Tibial nerve (tissue), 4 donors: ENCODE results near the gene RUNX3. TPM values are rescaled to one million over a fixed set of nuclear protein-coding genes. Genes with fewer than 3 reads are reported as not detected.

Experiments
- DNase-seq, 2 donors: peaks; one replicate each; pipeline ENCODE4 v3.0.0-alpha.2; 2019; ENCODE audit warnings: low spot score in 2 of 2
- H3K27ac ChIP-seq, 4 donors: fragments of 200-600 bp; sonication (generic) in 3 of 4; one replicate each; pipeline ENCODE4 v1.5.1; 2017 to 2019; ENCODE audit warnings: mild to moderate bottlenecking in 1 of 4
- H3K27me3 ChIP-seq, 2 donors: fragments of 200-600 bp; sonication (generic) in 1 of 2; one replicate each; pipeline versions ENCODE4 v1.5.1 to v1.6.0; 2017 to 2019
- H3K36me3 ChIP-seq, 3 donors: fragments of 200-600 bp; sonication (generic); one replicate each; pipeline ENCODE4 v1.5.1; 2018 to 2019
- H3K4me1 ChIP-seq, 4 donors: fragments of 200-600 bp; sonication (generic) in 3 of 4; one replicate each; pipeline ENCODE4 v1.5.1; 2017 to 2019
- H3K4me3 ChIP-seq, 4 donors: fragments of 200-600 bp; sonication (generic) in 3 of 4; one replicate each; pipeline ENCODE4 v1.5.1; 2017 to 2019; ENCODE audit warnings: mild to moderate bottlenecking in 1 of 4, moderate library complexity in 1 of 4
- H3K9me3 ChIP-seq, 4 donors: fragments of 200-600 bp; sonication (generic) in 3 of 4; one replicate each; pipeline ENCODE4 v1.5.1; 2017 to 2019
- CTCF ChIP-seq, 5 experiments: fragments of 200-600 bp in 3 of 5; fragments of 450-650 bp in 2 of 5; sonication (generic) in 3 of 5; IDR thresholded peaks; one replicate each; pipeline ENCODE4 v1.5.1; 2016 to 2019; ENCODE audit warnings: antibody characterized with exemption in 5 of 5, mild to moderate bottlenecking in 3 of 5, moderate library complexity in 2 of 5
- EP300 ChIP-seq, 2 donors: sonication (generic); formaldehyde crosslinking; IDR thresholded peaks; one replicate each; pipeline ENCODE4 v1.6.1; 2017; ENCODE audit warnings: antibody characterized with exemption in 2 of 2, mild to moderate bottlenecking in 1 of 2
- POLR2A ChIP-seq, 2 donors: fragments of 450-650 bp; IDR thresholded peaks; one replicate each; pipeline ENCODE4 v1.6.1; 2017; ENCODE audit warnings: antibody characterized with exemption in 2 of 2, mild to moderate bottlenecking in 2 of 2, moderate library complexity in 2 of 2
- WGBS, 2 donors: methylation state at CpG; one replicate each; pipeline ENCODE4 v1.1.5; 2018; 5-methylcytosine and 5-hydroxymethylcytosine counted together
- total RNA-seq, 4 donors: library from RNA; depleted of rRNA; stranded (reverse); fragments of >200 nt; gene quantifications; one replicate each; pipeline ENCODE4 v1.1.0, GENCODE V29; 2016

The RUNX3 gene
- total RNA-seq, 4 donors from 2014 or later = 0.22 to 3.3 (median 1.2) TPM

GRCh38 chr1:24935615-24936484, 5.8 kb upstream of the RUNX3 start:
- TF ChIP-seq POLR2A (IDR thresholded peaks at IDR 0.05) = no peak
- Histone ChIP-seq H3K36me3 (no peaks in the 10 kb centered on the region), H3K27ac (no peak overlapping the region), H3K27me3 (peaks cover 10 to 51% of the 10 kb centered on the region in 2 donors), H3K4me1 (peaks cover 0 to 19% (median 8%) of the 10 kb centered on the region in 4 donors), H3K9me3 (peaks cover 0 to 4% (median 0%) of the 10 kb centered on the region in 4 donors), H3K4me3 (no peak overlapping the region)
- 78 to 79% methylated on average over 13 of the region's 13 CpGs for WGBS, 2 donors
- DNase-seq = no peak

GRCh38 chr1:24935196-24935526, 5.1 kb upstream of the RUNX3 start:
- 38 to 43% methylated on average over 9 to 11 of the region's 11 CpGs for WGBS, 2 donors
- Histone ChIP-seq H3K36me3 (no peaks in the 10 kb centered on the region), H3K27ac (no peak overlapping the region), H3K27me3 (peaks cover 10 to 58% of the 10 kb centered on the region in 2 donors), H3K4me1 (peaks cover 0 to 26% (median 11%) of the 10 kb centered on the region in 4 donors), H3K9me3 (peaks cover 0 to 4% (median 0%) of the 10 kb centered on the region in 4 donors), H3K4me3 (no peak overlapping the region)
- DNase-seq = no peak
- TF ChIP-seq CTCF (IDR thresholded peaks at IDR 0.05) (no peak), POLR2A (IDR thresholded peaks at IDR 0.05) (no peak), EP300 (IDR thresholded peaks at IDR 0.05) (no peak)

GRCh38 chr1:24934310-24935195, 4.5 kb upstream of the RUNX3 start:
- no peak for DNase-seq
- no peaks in the 10 kb centered on the region for H3K36me3 ChIP-seq
- H3K4me3 ChIP-seq = no peak overlapping the region
- 31 to 36% methylated on average over 16 of the region's 16 CpGs for WGBS, 2 donors
- H3K27me3 ChIP-seq = peaks cover 10 to 58% of the 10 kb centered on the region in 2 donors
- H3K4me1 ChIP-seq = peaks cover 0 to 29% (median 11%) of the 10 kb centered on the region in 4 donors
- H3K9me3 ChIP-seq = peaks cover 0 to 4% (median 0%) of the 10 kb centered on the region in 4 donors
- TF ChIP-seq CTCF (IDR thresholded peaks at IDR 0.05) = no peak
- TF ChIP-seq POLR2A (IDR thresholded peaks at IDR 0.05) = no peak
- TF ChIP-seq EP300 (IDR thresholded peaks at IDR 0.05) = no peak
- H3K27ac ChIP-seq = no peak overlapping the region

GRCh38 chr1:24933468-24933867, 3.4 kb upstream of the RUNX3 start:
- Histone ChIP-seq H3K4me3 (no peak overlapping the region), H3K9me3 (peaks cover 0 to 2% (median 0%) of the 10 kb centered on the region in 4 donors), H3K36me3 (no peaks in the 10 kb centered on the region), H3K4me1 (peaks cover 0 to 39% (median 13%) of the 10 kb centered on the region in 4 donors), H3K27me3 (peaks cover 10 to 69% of the 10 kb centered on the region in 2 donors), H3K27ac (no peak overlapping the region)
- TF ChIP-seq CTCF (IDR thresholded peaks at IDR 0.05) (no peak), POLR2A (IDR thresholded peaks at IDR 0.05) (no peak), EP300 (IDR thresholded peaks at IDR 0.05) (no peak)
- DNase-seq = no peak
- 53 to 61% methylated on average over 12 of the region's 12 CpGs for WGBS, 2 donors

GRCh38 chr1:24932725-24933294, 2.7 kb upstream of the RUNX3 start:
- DNase-seq = no peak
- TF ChIP-seq CTCF (IDR thresholded peaks at IDR 0.05) (no peak), POLR2A (IDR thresholded peaks at IDR 0.05) (no peak), EP300 (IDR thresholded peaks at IDR 0.05) (no peak)
- H3K9me3 ChIP-seq = no peaks in the 10 kb centered on the region
- no peak overlapping the region for H3K27ac ChIP-seq
- H3K27me3 ChIP-seq = peaks cover 10 to 76% of the 10 kb centered on the region in 2 donors
- peaks cover 0 to 45% (median 13%) of the 10 kb centered on the region in 4 donors for H3K4me1 ChIP-seq
- H3K4me3 ChIP-seq = no peak overlapping the region
- no peaks in the 10 kb centered on the region for H3K36me3 ChIP-seq
- WGBS, 2 donors = 51 to 54% methylated on average over 12 to 13 of the region's 13 CpGs
